PC-9 (cell line): Measurements from ENCODE around the gene TMPRSS9.

Source experiments
- CTCF ChIP-seq: fragments of 200-600 bp; sonication (generic); conservative IDR thresholded peaks from 2 replicates; pipeline ENCODE4 v1.6.1; 2017; ENCODE audit warnings: mixed run types, antibody characterized with exemption, mild to moderate bottlenecking, moderate library complexity
- EZH2 ChIP-seq: fragments of 200-600 bp; sonication (generic); IDR thresholded peaks from 2 replicates; pipeline ENCODE4 v1.8.0; 2017; ENCODE audit warnings: antibody characterized with exemption, low read depth

- no peak for TF ChIP-seq CTCF
- no peak for TF ChIP-seq EZH2
These were observed 21.9 kb upstream of the TMPRSS9 start for GRCh38 chr19:2338055-2338615.
